Measurements from ENCODE around the gene GAB3. TPM values are rescaled to one million over a fixed set of nuclear protein-coding genes. Genes with fewer than 3 reads are reported as not detected.

The GAB3 gene
- total RNA-seq, 1 experiment from 2014 or later = 26.2 TPM

- Histone ChIP-seq H2AFZ (ENCODE audit: low read length) (no peak overlapping the region), H3K79me2 (ENCODE audit: low read length) (no peaks in the 10 kb centered on the region), H3K27ac (ENCODE audit: low read length) (no peak overlapping the region), H3K9me2 (replicated peaks; ENCODE audit: insufficient read depth, low read length) (no peaks in the 10 kb centered on the region), H3K9me3 (ENCODE audit: low read length) (no peaks in the 10 kb centered on the region), H4K20me1 (ENCODE audit: insufficient read depth, low read depth, low read length) (no peaks in the 10 kb centered on the region), H3K27me3 (ENCODE audit: low read length) (no peaks in the 10 kb centered on the region; the same call in 1 of the 2 replicates), H3K4me1 (ENCODE audit: low read length) (peaks cover 7% of the 10 kb centered on the region; the same call in 1 of the 2 replicates), H3K4me2 (ENCODE audit: low read depth, low read length, poor library complexity, severe bottlenecking) (no peak overlapping the region), H3K36me3 (ENCODE audit: insufficient read depth, low read length) (no peaks in the 10 kb centered on the region), H3K4me3 (ENCODE audit: low read length) (no peak overlapping the region), H3K9ac (ENCODE audit: low read length) (no peak overlapping the region)
- DNase-seq = no peak
Observed at GRCh38 chrX:154738011-154738738, 12.7 kb downstream of the GAB3 start.

GRCh38 chrX:154737136-154737535 is 13.7 kb downstream of the GAB3 start:
- no peaks in the 10 kb centered on the region for H3K9me2 ChIP-seq (replicated peaks; ENCODE audit: insufficient read depth, low read length)
- DNase-seq = no peak
- H3K27me3 ChIP-seq (ENCODE audit: low read length) = no peaks in the 10 kb centered on the region; the same call in 1 of the 2 replicates
- H3K4me1 ChIP-seq (ENCODE audit: low read length) = peaks cover 9% of the 10 kb centered on the region; the same call in 1 of the 2 replicates
- H3K79me2 ChIP-seq (ENCODE audit: low read length) = no peaks in the 10 kb centered on the region
- no peaks in the 10 kb centered on the region for H3K9me3 ChIP-seq (ENCODE audit: low read length)
- no peak overlapping the region for H2AFZ ChIP-seq (ENCODE audit: low read length)
- H3K9ac ChIP-seq (ENCODE audit: low read length) = no peak overlapping the region
- H4K20me1 ChIP-seq (ENCODE audit: insufficient read depth, low read depth, low read length) = no peaks in the 10 kb centered on the region
- no peak overlapping the region for H3K4me2 ChIP-seq (ENCODE audit: low read depth, low read length, poor library complexity, severe bottlenecking)
- H3K4me3 ChIP-seq (ENCODE audit: low read length) = no peak overlapping the region
- no peaks in the 10 kb centered on the region for H3K36me3 ChIP-seq (ENCODE audit: insufficient read depth, low read length)
- H3K27ac ChIP-seq (ENCODE audit: low read length) = no peak overlapping the region

- Histone ChIP-seq H3K27me3 (ENCODE audit: low read length) (no peaks in the 10 kb centered on the region; the same call in 1 of the 2 replicates), H3K4me2 (ENCODE audit: low read depth, low read length, poor library complexity, severe bottlenecking) (no peak overlapping the region), H3K27ac (ENCODE audit: low read length) (no peak overlapping the region), H2AFZ (ENCODE audit: low read length) (no peak overlapping the region), H3K9ac (ENCODE audit: low read length) (no peak overlapping the region), H3K36me3 (ENCODE audit: insufficient read depth, low read length) (no peaks in the 10 kb centered on the region), H3K9me3 (ENCODE audit: low read length) (no peaks in the 10 kb centered on the region), H3K4me3 (ENCODE audit: low read length) (no peak overlapping the region), H3K79me2 (ENCODE audit: low read length) (no peaks in the 10 kb centered on the region), H3K9me2 (replicated peaks; ENCODE audit: insufficient read depth, low read length) (no peaks in the 10 kb centered on the region), H4K20me1 (ENCODE audit: insufficient read depth, low read depth, low read length) (no peaks in the 10 kb centered on the region), H3K4me1 (ENCODE audit: low read length) (peaks cover 9% of the 10 kb centered on the region; the same call in 1 of the 2 replicates)
- no peak for DNase-seq
Observed at GRCh38 chrX:154735695-154736393, 15.0 kb downstream of the GAB3 start.

GRCh38 chrX:154734061-154734781 is 16.7 kb downstream of the GAB3 start:
- no peaks in the 10 kb centered on the region for H3K79me2 ChIP-seq (ENCODE audit: low read length)
- H3K36me3 ChIP-seq (ENCODE audit: insufficient read depth, low read length) = no peaks in the 10 kb centered on the region
- no peak overlapping the region for H2AFZ ChIP-seq (ENCODE audit: low read length)
- no peaks in the 10 kb centered on the region for H4K20me1 ChIP-seq (ENCODE audit: insufficient read depth, low read depth, low read length)
- peaks cover 9% of the 10 kb centered on the region; the same call in 1 of the 2 replicates for H3K4me1 ChIP-seq (ENCODE audit: low read length)
- no peak overlapping the region for H3K27ac ChIP-seq (ENCODE audit: low read length)
- no peak overlapping the region for H3K9ac ChIP-seq (ENCODE audit: low read length)
- no peaks in the 10 kb centered on the region for H3K9me3 ChIP-seq (ENCODE audit: low read length)
- DNase-seq = no peak
- H3K4me3 ChIP-seq (ENCODE audit: low read length) = no peak overlapping the region
- H3K4me2 ChIP-seq (ENCODE audit: low read depth, low read length, poor library complexity, severe bottlenecking) = no peak overlapping the region
- H3K9me2 ChIP-seq (replicated peaks; ENCODE audit: insufficient read depth, low read length) = no peaks in the 10 kb centered on the region
- no peaks in the 10 kb centered on the region for H3K27me3 ChIP-seq (ENCODE audit: low read length)

DNA sequence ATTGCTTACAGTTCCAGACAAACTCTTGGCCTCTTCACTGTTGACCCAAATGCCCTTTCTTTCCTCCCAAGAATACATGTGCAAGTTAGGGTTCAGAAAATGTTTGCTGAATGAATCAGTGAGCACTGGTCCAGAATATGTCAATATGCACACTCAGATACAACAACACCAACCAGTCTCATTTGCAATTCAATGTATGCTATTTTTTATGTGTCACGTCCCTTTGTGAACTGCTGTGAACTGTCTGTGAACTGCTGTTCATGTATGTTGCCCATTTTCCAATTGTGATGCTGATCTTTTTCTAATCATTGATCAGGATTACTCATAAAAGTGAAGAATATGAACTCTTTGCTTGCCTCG is 17.8 kb downstream of the GAB3 start:
- Histone ChIP-seq H4K20me1 (ENCODE audit: insufficient read depth, low read depth, low read length) (no peaks in the 10 kb centered on the region), H3K9me3 (ENCODE audit: low read length) (no peaks in the 10 kb centered on the region), H3K79me2 (ENCODE audit: low read length) (no peaks in the 10 kb centered on the region), H3K27ac (ENCODE audit: low read length) (no peak overlapping the region), H3K9me2 (replicated peaks; ENCODE audit: insufficient read depth, low read length) (no peaks in the 10 kb centered on the region), H3K36me3 (ENCODE audit: insufficient read depth, low read length) (no peaks in the 10 kb centered on the region), H3K4me1 (ENCODE audit: low read length) (peaks cover 9% of the 10 kb centered on the region; the same call in 1 of the 2 replicates), H3K4me3 (ENCODE audit: low read length) (no peak overlapping the region), H3K4me2 (ENCODE audit: low read depth, low read length, poor library complexity, severe bottlenecking) (no peak overlapping the region), H3K9ac (ENCODE audit: low read length) (no peak overlapping the region), H2AFZ (ENCODE audit: low read length) (no peak overlapping the region), H3K27me3 (ENCODE audit: low read length) (no peaks in the 10 kb centered on the region)
- DNase-seq = no peak

- no peak overlapping the region for H2AFZ ChIP-seq (ENCODE audit: low read length)
Observed at GRCh38 chrX:154732421-154733065, 18.3 kb downstream of the GAB3 start.

GRCh38 chrX:154731881-154732280 is 19.0 kb downstream of the GAB3 start:
- H3K27me3 ChIP-seq (ENCODE audit: low read length) = no peaks in the 10 kb centered on the region
- no peaks in the 10 kb centered on the region for H3K9me3 ChIP-seq (ENCODE audit: low read length)
- no peaks in the 10 kb centered on the region for H3K9me2 ChIP-seq (replicated peaks; ENCODE audit: insufficient read depth, low read length)
- no peak overlapping the region for H2AFZ ChIP-seq (ENCODE audit: low read length)
- H3K79me2 ChIP-seq (ENCODE audit: low read length) = no peaks in the 10 kb centered on the region
- H3K4me2 ChIP-seq (ENCODE audit: low read depth, low read length, poor library complexity, severe bottlenecking) = no peak overlapping the region
- no peaks in the 10 kb centered on the region for H3K36me3 ChIP-seq (ENCODE audit: insufficient read depth, low read length)
- DNase-seq = no peak
- peaks cover 9% of the 10 kb centered on the region; the same call in 1 of the 2 replicates for H3K4me1 ChIP-seq (ENCODE audit: low read length)
- H3K9ac ChIP-seq (ENCODE audit: low read length) = no peak overlapping the region
- no peaks in the 10 kb centered on the region for H4K20me1 ChIP-seq (ENCODE audit: insufficient read depth, low read depth, low read length)
- no peak overlapping the region for H3K27ac ChIP-seq (ENCODE audit: low read length)
- no peak overlapping the region for H3K4me3 ChIP-seq (ENCODE audit: low read length)

More at GRCh38 chrX:154732421-154733065, 18.3 kb downstream of the GAB3 start:
- no peak overlapping the region for H3K27ac ChIP-seq (ENCODE audit: low read length)
- H3K9me3 ChIP-seq (ENCODE audit: low read length) = no peaks in the 10 kb centered on the region
- H3K9me2 ChIP-seq (replicated peaks; ENCODE audit: insufficient read depth, low read length) = no peaks in the 10 kb centered on the region
- H3K79me2 ChIP-seq (ENCODE audit: low read length) = no peaks in the 10 kb centered on the region
- no peak overlapping the region for H3K4me2 ChIP-seq (ENCODE audit: low read depth, low read length, poor library complexity, severe bottlenecking)
- H3K4me3 ChIP-seq (ENCODE audit: low read length) = no peak overlapping the region
- no peaks in the 10 kb centered on the region for H3K27me3 ChIP-seq (ENCODE audit: low read length)
- no peak for DNase-seq
- no peak overlapping the region for H3K9ac ChIP-seq (ENCODE audit: low read length)
- no peaks in the 10 kb centered on the region for H4K20me1 ChIP-seq (ENCODE audit: insufficient read depth, low read depth, low read length)
- peaks cover 9% of the 10 kb centered on the region; the same call in 1 of the 2 replicates for H3K4me1 ChIP-seq (ENCODE audit: low read length)
- no peaks in the 10 kb centered on the region for H3K36me3 ChIP-seq (ENCODE audit: insufficient read depth, low read length)

All from Karpas-422 (cell line).